Measurements from ENCODE around the gene RASGRF1.

RASGRF1 gene

GRCh38 chr15:79034284-79034683 is 56.3 kb downstream of the RASGRF1 start:
- H3K4me3 ChIP-seq (ENCODE audit: low read length): no peak overlapping the region
- TF ChIP-seq, protein P1, sequence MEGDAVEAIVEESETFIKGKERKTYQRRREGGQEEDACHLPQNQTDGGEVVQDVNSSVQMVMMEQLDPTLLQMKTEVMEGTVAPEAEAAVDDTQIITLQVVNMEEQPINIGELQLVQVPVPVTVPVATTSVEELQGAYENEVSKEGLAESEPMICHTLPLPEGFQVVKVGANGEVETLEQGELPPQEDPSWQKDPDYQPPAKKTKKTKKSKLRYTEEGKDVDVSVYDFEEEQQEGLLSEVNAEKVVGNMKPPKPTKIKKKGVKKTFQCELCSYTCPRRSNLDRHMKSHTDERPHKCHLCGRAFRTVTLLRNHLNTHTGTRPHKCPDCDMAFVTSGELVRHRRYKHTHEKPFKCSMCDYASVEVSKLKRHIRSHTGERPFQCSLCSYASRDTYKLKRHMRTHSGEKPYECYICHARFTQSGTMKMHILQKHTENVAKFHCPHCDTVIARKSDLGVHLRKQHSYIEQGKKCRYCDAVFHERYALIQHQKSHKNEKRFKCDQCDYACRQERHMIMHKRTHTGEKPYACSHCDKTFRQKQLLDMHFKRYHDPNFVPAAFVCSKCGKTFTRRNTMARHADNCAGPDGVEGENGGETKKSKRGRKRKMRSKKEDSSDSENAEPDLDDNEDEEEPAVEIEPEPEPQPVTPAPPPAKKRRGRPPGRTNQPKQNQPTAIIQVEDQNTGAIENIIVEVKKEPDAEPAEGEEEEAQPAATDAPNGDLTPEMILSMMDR (conservative IDR thresholded peaks at IDR 0.05; ENCODE audit: low read depth, low read length): no peak
- no peak for DNase-seq (ENCODE audit: low read depth)

DNA sequence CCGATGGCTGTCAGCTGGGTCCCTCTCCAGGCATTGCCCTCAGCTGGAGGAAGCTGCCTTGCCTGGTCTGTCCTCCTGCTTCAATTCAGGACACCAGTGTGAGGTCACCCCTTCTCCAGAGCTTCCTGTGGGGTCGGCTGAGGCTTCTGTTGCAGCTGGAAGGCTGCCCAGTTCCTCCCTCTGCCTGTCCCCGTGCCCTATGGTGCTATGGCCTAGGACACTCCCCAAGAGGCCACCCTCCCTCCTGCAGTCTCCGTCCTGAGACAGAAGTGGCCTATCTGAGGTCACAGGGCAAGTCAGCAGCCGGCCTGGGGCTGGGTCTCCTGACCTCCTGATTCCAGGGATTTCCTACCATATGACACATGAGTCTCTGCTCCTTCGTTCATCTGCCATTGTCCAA is 57.9 kb downstream of the RASGRF1 start:
- no peak overlapping the region for H3K4me3 ChIP-seq (ENCODE audit: low read length)
- DNase-seq (ENCODE audit: low read depth): no peak
- TF ChIP-seq, protein P1 (conservative IDR thresholded peaks at IDR 0.05; ENCODE audit: low read depth, low read length): no peak

DNA sequence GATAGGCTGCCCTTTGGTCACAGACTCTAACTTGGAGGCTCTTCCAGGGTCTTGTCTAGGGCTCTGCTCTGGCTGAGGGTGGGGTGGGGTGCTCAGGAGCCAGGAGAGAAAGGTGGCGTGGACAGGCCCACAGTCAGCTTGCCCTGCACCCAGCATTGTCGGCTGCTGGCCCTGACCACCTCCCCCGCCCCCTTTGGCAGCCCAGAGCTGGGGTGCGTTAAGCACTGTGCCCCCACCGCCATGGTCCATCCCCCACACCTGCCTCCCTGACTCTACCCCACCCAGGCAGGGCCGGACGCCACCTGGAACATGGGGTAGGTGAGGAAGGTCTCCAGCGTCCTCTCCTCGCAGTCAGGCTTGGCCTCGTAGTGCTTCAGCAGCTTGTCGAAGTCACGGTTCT is 58.8 kb downstream of the RASGRF1 start:
- TF ChIP-seq, protein P1 (conservative IDR thresholded peaks at IDR 0.05; ENCODE audit: low read depth, low read length): no peak
- no peak overlapping the region for H3K4me3 ChIP-seq (ENCODE audit: low read length)
- no peak for DNase-seq (ENCODE audit: low read depth)

- TF ChIP-seq, protein P1 (conservative IDR thresholded peaks at IDR 0.05; ENCODE audit: low read depth, low read length): no peak
- no peak for DNase-seq (ENCODE audit: low read depth)
- no peak overlapping the region for H3K4me3 ChIP-seq (ENCODE audit: low read length)
Observed at GRCh38 chr15:79031201-79031600, 59.4 kb downstream of the RASGRF1 start.

DNA sequence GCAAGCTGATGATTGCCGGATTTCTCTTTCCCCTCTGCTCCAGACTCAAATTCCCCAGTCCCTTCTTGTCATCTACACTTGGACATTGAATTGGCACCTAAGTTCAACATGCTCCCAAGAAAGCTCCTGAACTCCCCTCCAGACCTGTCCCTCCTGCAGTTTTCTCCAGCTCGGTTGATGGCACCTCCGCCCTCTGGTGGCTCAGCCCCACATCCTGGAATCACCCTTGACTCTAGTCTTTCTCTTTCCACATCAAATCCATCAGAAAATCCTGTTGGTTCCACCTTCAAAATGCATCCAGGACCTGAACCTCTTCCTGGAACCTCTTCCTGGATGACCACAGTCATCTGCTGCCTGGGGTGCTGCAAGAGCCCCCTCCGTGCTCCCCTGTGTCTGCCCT is 60.1 kb downstream of the RASGRF1 start:
- DNase-seq (ENCODE audit: low read depth): no peak
- TF ChIP-seq, protein P1 (conservative IDR thresholded peaks at IDR 0.05; ENCODE audit: low read depth, low read length): peak; percentile 19
- no peak overlapping the region for H3K4me3 ChIP-seq (ENCODE audit: low read length)

DNA sequence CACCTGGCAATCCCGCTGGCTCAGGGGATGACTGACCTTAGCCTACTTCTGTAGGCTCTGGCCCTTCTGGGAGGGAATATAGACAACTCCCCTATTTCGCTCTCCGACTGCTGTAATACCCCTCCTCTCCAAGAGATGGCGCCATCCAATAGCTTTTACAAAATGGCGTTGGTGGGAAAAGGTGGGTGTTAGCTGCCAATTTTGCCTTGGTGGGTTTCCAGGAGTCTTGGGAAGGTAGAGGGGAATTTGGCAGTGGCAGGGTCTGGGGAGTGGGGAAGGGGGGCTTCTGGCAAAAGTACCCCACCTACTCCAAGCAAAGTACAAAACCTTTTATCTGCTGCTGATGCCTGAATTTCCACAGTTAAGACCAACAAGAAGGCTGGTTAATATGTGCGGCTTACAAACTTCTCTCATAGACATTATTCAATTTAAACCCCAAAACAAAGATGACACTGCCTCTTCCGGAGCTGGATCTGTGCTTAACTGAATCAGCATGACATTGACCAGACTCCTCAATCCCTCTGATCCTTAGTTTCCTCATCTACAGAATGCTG is 62.1 kb downstream of the RASGRF1 start:
- DNase-seq (ENCODE audit: low read depth): no peak
- TF ChIP-seq, protein P1 (conservative IDR thresholded peaks at IDR 0.05; ENCODE audit: low read depth, low read length): peak; percentile 93

GRCh38 chr15:79027532-79028410 is 62.8 kb downstream of the RASGRF1 start:
- DNase-seq (ENCODE audit: low read depth): no peak
- TF ChIP-seq, protein P1 (conservative IDR thresholded peaks at IDR 0.05; ENCODE audit: low read depth, low read length): no peak
- H3K4me3 ChIP-seq (ENCODE audit: low read length): no peak overlapping the region

More for the DNA sequence above, 62.1 kb downstream of the RASGRF1 start:
- H3K4me3 ChIP-seq (ENCODE audit: low read length): no peak overlapping the region
